Common myeloid progenitor, CD34-positive (primary cell): ENCODE data around the gene TAC3.
"Not testable (repeated sequence)": the region's sequence is repeated elsewhere in the genome, so short reads cannot be mapped to it uniquely, and the experiment has no call there.

Experiments used
- CTCF ChIA-PET: fragments of 350-600 bp; sonication (Branson Sonifier 250); formaldehyde crosslinking; loops from one replicate; lab custom pipeline; 2021; ENCODE audit warnings: antibody characterized with exemption; lab: Charles Lee
- POLR2A ChIA-PET: fragments of 350-600 bp; sonication (Branson Sonifier 250); formaldehyde crosslinking; loops from one replicate; lab custom pipeline; 2021; ENCODE audit warnings: antibody characterized with exemption; lab: Charles Lee
- DNase-seq, 3 donors: peaks; one replicate each; pipeline versions ENCODE4 v3.0.0 to v3.0.0-alpha.2; 2013
- H3K27ac ChIP-seq, 2 experiments: 1 replicate in 1 of 2; 2 replicates in 1 of 2; pipeline ENCODE4 v1.7.0; 2013; ENCODE audit warnings: inconsistent platforms in 2 of 2, low read length in 2 of 2, mild to moderate bottlenecking in 2 of 2, low read depth in 1 of 2, moderate library complexity in 1 of 2; ENCODE audit not compliant: severe bottlenecking in 2 of 2, insufficient read depth in 1 of 2, poor library complexity in 1 of 2
- H3K27me3 ChIP-seq, 5 experiments: replicated peaks in 2 of 5; 1 replicate in 3 of 5; 2 replicates in 2 of 5; pipeline versions ENCODE4 v1.6.1 to v1.7.0; 2013; ENCODE audit warnings: low read length in 4 of 5, mild to moderate bottlenecking in 2 of 5, moderate library complexity in 2 of 5, inconsistent platforms in 1 of 5; ENCODE audit not compliant: insufficient read depth in 5 of 5, control insufficient read depth in 4 of 5
- H3K36me3 ChIP-seq, 4 experiments: 1 replicate in 2 of 4; 2 replicates in 2 of 4; pipeline versions ENCODE4 v1.6.1 to v1.7.0; 2013; ENCODE audit warnings: low read length in 3 of 4, control low read depth in 1 of 4, mild to moderate bottlenecking in 1 of 4; ENCODE audit not compliant: control insufficient read depth in 4 of 4, insufficient read depth in 4 of 4
- H3K4me1 ChIP-seq, 4 experiments: 1 replicate in 3 of 4; 2 replicates in 1 of 4; pipeline versions ENCODE4 v1.6.1 to v1.7.1; 2013; ENCODE audit warnings: low read length in 3 of 4, mild to moderate bottlenecking in 3 of 4, control low read depth in 1 of 4, inconsistent platforms in 1 of 4, moderate library complexity in 1 of 4; ENCODE audit not compliant: control insufficient read depth in 4 of 4, insufficient read depth in 4 of 4; ENCODE audit errors: control extremely low read depth in 1 of 4
- H3K4me3 ChIP-seq, 7 experiments: 1 replicate in 4 of 7; 2 replicates in 3 of 7; pipeline versions ENCODE4 v1.5.1 to v1.7.0; 2013; ENCODE audit warnings: mild to moderate bottlenecking in 7 of 7, low read length in 6 of 7, moderate library complexity in 6 of 7, inconsistent platforms in 2 of 7, low read depth in 2 of 7, control low read depth in 1 of 7; ENCODE audit not compliant: insufficient read depth in 4 of 7, control insufficient read depth in 1 of 7; ENCODE audit errors: extremely low read depth in 1 of 7
- H3K9me3 ChIP-seq, 5 experiments: 1 replicate in 4 of 5; 2 replicates in 1 of 5; pipeline versions ENCODE4 v1.6.1 to v1.7.1; 2013; ENCODE audit warnings: low read length in 4 of 5, mild to moderate bottlenecking in 2 of 5, inconsistent platforms in 1 of 5, low read depth in 1 of 5, moderate library complexity in 1 of 5; ENCODE audit not compliant: control insufficient read depth in 4 of 5, insufficient read depth in 2 of 5; ENCODE audit errors: control extremely low read depth in 1 of 5
- WGBS: methylation state at CpG from one replicate; pipeline ENCODE4 v1.1.5; 2013; ENCODE audit not compliant: insufficient coverage; 5-methylcytosine and 5-hydroxymethylcytosine counted together

The TAC3 gene

GRCh38 chr12:57029457-57029856, 13.1 kb upstream of the TAC3 start:
- WGBS = 99% methylated on average over 6 of the region's 7 CpGs
- Histone ChIP-seq H3K27me3 (peaks cover 0 to 2% (median 0%) of the 10 kb centered on the region in 5 experiments), H3K36me3 (no peaks in the 10 kb centered on the region), H3K4me3 (no peak overlapping the region), H3K4me1 (peaks cover 8 to 29% (median 28%) of the 10 kb centered on the region in 4 experiments), H3K9me3 (no peaks in the 10 kb centered on the region), H3K27ac (no peak overlapping the region)
- ChIA-PET CTCF (interaction anchor here (1.0 to 2.3 kb wide), 5 partner anchors 25 to 102 kb away, joined by 3 to 9 read pairs (median 4); no protein-coding TSS in a partner anchor), POLR2A (no interaction called here)
- no peak for DNase-seq

DNA sequence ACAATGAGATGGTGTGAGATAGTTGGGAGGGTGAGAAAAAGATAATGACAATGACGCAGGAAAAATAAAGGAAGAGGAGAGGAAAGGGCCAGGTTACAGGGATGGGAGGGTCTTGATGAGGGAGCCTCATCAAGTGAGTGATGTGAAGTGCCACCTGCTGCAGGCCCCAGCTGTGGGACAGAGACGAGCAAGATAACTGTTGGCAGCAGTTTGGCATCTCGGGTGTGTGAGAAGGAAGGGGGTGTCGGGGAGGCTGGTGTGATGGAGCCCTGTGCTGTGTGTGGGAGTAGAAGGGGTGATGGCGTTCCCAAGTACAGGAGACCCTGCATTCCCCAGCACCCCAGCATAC, 11.4 kb upstream of the TAC3 start:
- Histone ChIP-seq H3K36me3 (no peaks in the 10 kb centered on the region), H3K4me3 (no peak overlapping the region), H3K9me3 (no peaks in the 10 kb centered on the region), H3K27me3 (peaks cover 0 to 2% (median 0%) of the 10 kb centered on the region in 5 experiments), H3K4me1 (peaks cover 8 to 29% (median 28%) of the 10 kb centered on the region in 4 experiments), H3K27ac (no peak overlapping the region)
- 78% methylated on average over 2 of the region's 5 CpGs for WGBS
- DNase-seq = no peak
- ChIA-PET POLR2A (no interaction called here), CTCF (interaction anchor here (1.0 to 4.2 kb wide), 15 partner anchors 8 to 96 kb away, joined by 3 to 15 read pairs (median 5); partner anchors contain the start of gene TAC3)

DNA sequence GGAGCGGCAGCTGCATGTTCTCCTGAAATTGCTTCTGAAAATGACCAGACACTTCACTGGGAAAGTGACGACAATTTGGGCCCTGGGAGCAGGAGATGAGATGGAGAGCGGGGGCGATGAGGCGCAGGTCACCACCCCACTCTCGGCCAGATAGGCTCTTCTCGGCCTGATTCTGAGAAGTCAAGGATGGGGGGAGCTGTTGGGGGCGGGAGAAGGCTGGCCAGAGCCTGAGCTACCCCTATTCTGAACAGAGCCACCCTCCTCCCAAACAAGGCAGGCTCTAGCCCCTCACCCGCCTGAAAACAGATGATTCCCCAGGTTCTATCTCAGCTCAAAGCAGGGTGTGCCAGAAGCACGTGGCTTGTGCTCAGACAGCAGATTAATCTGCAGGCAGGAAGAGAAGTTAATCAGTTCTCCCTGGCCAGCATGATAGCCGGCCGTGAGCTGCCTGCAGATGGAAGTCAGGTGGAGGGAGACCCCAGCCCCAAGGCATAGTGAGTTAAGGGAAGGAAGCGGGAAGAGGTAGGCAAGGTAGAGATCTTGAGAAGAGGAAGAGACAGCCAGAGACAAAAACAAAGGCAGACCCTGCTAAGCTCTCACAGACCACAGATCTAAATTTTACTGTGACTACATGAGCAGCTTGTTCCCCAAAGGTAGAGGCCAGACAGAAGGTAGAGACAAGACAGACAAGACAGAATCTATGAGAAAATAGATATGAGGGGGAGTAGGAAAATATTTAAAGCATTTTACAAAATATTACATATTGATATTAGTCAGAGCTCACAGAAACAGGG, 10.9 kb upstream of the TAC3 start:
- POLR2A ChIA-PET = no interaction called here

DNA sequence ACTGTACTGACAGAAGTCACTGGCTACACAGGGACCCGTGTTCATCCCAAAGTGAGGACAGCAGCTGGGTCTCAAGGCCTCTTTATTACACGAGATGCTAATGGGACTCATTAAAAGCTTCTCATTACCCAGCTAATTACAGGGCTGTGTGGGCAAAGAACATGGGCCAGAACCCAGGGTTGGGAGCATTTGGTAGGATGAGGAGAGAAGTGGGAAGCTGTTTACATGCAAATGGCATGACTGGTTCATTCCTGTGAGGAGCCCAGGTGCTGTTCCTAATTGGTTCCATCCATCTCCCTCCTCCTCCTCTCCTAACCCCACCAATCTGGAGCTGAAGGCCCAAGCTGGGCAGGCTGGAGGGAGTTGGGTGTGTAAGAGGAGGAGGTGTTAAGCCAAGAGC, 8.9 kb upstream of the TAC3 start:
- peaks cover 3 to 17% (median 12%) of the 10 kb centered on the region in 4 experiments for H3K4me1 ChIP-seq
- peaks cover 0 to 2% (median 0%) of the 10 kb centered on the region in 5 experiments for H3K27me3 ChIP-seq
- ChIA-PET POLR2A (interaction anchor here (0.6 kb wide), 1 partner anchor 173 kb away, joined by 6 read pairs; no protein-coding TSS in a partner anchor), CTCF (interaction anchor here (1.1 to 4.2 kb wide), 6 partner anchors 8 to 148 kb away, joined by 3 to 15 read pairs (median 6); partner anchors contain the start of gene TAC3)
- H3K9me3 ChIP-seq = no peaks in the 10 kb centered on the region
- 89% methylated on average over 1 of the region's 2 CpGs for WGBS
- no peak overlapping the region for H3K4me3 ChIP-seq
- no peak overlapping the region for H3K27ac ChIP-seq
- no peak for DNase-seq
- no peaks in the 10 kb centered on the region for H3K36me3 ChIP-seq

More for the DNA sequence above, 10.9 kb upstream of the TAC3 start:
- H3K4me3 ChIP-seq = no peak overlapping the region
- H3K9me3 ChIP-seq = no peaks in the 10 kb centered on the region
- WGBS = 67% methylated on average over 12 of the region's 13 CpGs
- H3K27me3 ChIP-seq = peaks cover 0 to 2% (median 0%) of the 10 kb centered on the region in 5 experiments
- CTCF ChIA-PET = interaction anchor here (1.0 to 4.2 kb wide), 16 partner anchors 8 to 97 kb away, joined by 3 to 15 read pairs (median 5); partner anchors contain the start of gene TAC3
- H3K36me3 ChIP-seq = no peaks in the 10 kb centered on the region
- H3K4me1 ChIP-seq = peaks cover 8 to 29% (median 28%) of the 10 kb centered on the region in 4 experiments
- DNase-seq = peak in 2 of 3 donors; percentile 11 to 25
- H3K27ac ChIP-seq = no peak overlapping the region

DNA sequence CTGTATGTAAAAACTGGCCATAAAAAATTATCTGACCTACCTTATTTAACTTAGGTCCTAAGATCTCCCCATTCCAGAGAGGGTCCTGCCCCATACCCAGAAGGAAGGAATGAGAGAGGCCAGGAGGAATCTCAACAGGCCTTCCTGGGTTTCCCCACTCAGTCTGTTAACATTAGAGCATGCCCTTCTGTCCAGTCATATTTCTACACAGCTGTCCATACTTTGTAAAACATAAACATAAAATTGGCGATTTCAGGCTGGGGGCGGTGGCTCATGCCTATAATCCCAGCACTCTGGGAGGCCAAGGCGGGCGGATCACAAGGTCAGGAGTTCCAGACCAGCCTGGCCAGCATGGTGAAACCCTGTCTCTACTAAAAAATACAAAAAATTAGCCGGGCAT, 6.0 kb upstream of the TAC3 start:
- H3K9me3 ChIP-seq, H3K4me3 ChIP-seq, H3K36me3 ChIP-seq, H3K4me1 ChIP-seq, H3K27ac ChIP-seq, H3K27me3 ChIP-seq, DNase-seq, POLR2A ChIA-PET: not testable (repeated sequence)
- CTCF ChIA-PET = interaction anchor here (1.3 to 4.3 kb wide), 4 partner anchors 9 to 41 kb away, joined by 3 to 11 read pairs (median 8); no protein-coding TSS in a partner anchor
- WGBS = 96% methylated on average over 5 of the region's 5 CpGs

GRCh38 chr12:57019983-57020719, 3.8 kb upstream of the TAC3 start:
- H3K27ac ChIP-seq = no peak overlapping the region
- no peak overlapping the region for H3K4me3 ChIP-seq
- H3K9me3 ChIP-seq = no peaks in the 10 kb centered on the region
- DNase-seq = no peak
- peaks cover 0 to 3% (median 0%) of the 10 kb centered on the region in 5 experiments for H3K27me3 ChIP-seq
- ChIA-PET CTCF (interaction anchor here (0.6 to 4.3 kb wide), 6 partner anchors 8 to 267 kb away, joined by 3 to 11 read pairs (median 5); no protein-coding TSS in a partner anchor), POLR2A (no interaction called here)
- H3K4me1 ChIP-seq = no peaks in the 10 kb centered on the region
- H3K36me3 ChIP-seq = no peaks in the 10 kb centered on the region
- 92% methylated on average over 4 of the region's 9 CpGs for WGBS
